Upper lobe of right lung (tissue), 1 donor: ENCODE results near the gene MAB21L1. TPM values are rescaled to one million over a fixed set of nuclear protein-coding genes. Genes with fewer than 3 reads are reported as not detected.

Source experiments
- ATAC-seq: fragments of 200-7000 bp; cut with Tn5 transposase; one replicate; pipeline ENCODE4 v1.9.1; 2020; ENCODE audit warnings: mild to moderate bottlenecking, moderate library complexity
- DNase-seq: peaks from one replicate; pipeline ENCODE4 v3.0.0-alpha.2; 2020
- H3K27ac ChIP-seq: fragments of 200-600 bp; one replicate; pipeline ENCODE4 v1.8.0; 2022
- H3K27me3 ChIP-seq: fragments of 200-600 bp; one replicate; pipeline ENCODE4 v1.8.0; 2022; ENCODE audit warnings: mild to moderate bottlenecking
- H3K36me3 ChIP-seq: fragments of 200-600 bp; one replicate; pipeline ENCODE4 v1.8.0; 2022
- H3K4me1 ChIP-seq: fragments of 200-600 bp; one replicate; pipeline ENCODE4 v1.8.0; 2022
- H3K4me3 ChIP-seq: fragments of 200-600 bp; one replicate; pipeline ENCODE4 v1.8.0; 2022; ENCODE audit warnings: mild to moderate bottlenecking
- H3K9me3 ChIP-seq: fragments of 200-600 bp; one replicate; pipeline ENCODE4 v1.8.0; 2022
- intact Hi-C: fragments of 100-400 bp; cut with DNase I; formaldehyde crosslinking; loops from one replicate; pipeline ENCODE4 v1.11.0; 2022
- total RNA-seq: library from RNA; stranded (reverse); fragmentation: NEBNext Ultra II Directional; extraction: Animal tissue kit (Norgen Biotek cat#: 25700); gene quantifications from one replicate; pipeline ENCODE4 v1.2.1, GENCODE V29; 2021
- TF ChIP-seq, protein P1 (sequence below): fragments of 200-600 bp; IDR thresholded peaks from one replicate; pipeline ENCODE4 v1.8.0; 2022; ENCODE audit warnings: antibody characterized with exemption
- donor health status: DM: no; HTN: yes; CAD: no; lungs with severe emphysema.

Gene MAB21L1
- total RNA-seq, 1 donor from 2014 or later, result 0.17 TPM

DNA sequence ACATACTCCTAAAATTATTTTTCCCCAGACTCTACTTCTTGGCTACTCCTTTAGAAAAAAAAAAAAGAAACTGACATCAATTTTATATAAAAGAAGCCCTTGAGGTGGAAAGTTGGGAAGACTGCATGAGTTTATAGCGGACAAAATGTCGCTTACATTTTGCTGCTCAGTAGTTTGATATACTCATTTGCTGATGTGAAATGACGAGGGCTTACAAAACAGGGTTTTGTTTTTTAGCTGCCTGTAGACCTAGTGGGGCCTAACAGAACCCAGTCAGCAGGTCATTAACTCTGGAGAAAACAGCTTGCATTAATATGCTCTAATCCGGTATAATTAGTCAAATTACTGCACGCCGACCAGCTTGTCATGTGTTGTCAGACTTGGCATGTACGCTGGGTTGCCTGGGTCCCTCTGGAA, 37.6 kb upstream of the MAB21L1 start:
- ATAC-seq, result no peak
- no peak overlapping the region for H3K27ac ChIP-seq

DNA sequence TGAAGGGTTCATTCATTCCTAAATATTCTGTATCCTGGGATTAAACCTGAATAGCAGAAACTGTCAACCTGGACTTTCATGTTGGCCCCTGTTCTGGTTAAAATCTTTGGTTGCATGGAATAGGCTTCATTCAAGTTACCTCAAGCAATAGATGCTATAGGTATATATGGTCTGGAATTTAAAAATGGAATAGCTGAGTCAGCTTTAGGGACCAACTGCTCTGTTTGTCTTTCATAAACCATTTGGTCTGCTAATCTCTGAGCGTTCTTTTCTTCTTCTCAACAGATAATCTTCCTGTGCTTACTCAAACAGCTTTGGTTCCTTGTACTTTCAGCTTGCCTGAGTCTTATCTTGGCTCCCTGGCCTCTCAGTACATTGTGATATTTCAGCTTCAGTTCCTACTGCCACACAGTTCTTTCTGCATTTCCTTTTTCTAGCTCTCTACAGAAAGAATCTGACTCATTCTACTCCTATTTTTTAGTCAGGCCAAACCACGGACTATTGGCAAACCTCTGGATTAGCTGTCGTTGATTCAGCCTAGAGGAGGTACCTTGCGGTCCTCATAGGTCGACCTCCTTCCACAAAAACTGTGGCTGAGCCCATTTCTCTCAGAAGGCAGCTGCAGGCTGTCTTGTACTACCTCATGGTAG, 35.9 kb upstream of the MAB21L1 start:
- TF ChIP-seq, protein P1, sequence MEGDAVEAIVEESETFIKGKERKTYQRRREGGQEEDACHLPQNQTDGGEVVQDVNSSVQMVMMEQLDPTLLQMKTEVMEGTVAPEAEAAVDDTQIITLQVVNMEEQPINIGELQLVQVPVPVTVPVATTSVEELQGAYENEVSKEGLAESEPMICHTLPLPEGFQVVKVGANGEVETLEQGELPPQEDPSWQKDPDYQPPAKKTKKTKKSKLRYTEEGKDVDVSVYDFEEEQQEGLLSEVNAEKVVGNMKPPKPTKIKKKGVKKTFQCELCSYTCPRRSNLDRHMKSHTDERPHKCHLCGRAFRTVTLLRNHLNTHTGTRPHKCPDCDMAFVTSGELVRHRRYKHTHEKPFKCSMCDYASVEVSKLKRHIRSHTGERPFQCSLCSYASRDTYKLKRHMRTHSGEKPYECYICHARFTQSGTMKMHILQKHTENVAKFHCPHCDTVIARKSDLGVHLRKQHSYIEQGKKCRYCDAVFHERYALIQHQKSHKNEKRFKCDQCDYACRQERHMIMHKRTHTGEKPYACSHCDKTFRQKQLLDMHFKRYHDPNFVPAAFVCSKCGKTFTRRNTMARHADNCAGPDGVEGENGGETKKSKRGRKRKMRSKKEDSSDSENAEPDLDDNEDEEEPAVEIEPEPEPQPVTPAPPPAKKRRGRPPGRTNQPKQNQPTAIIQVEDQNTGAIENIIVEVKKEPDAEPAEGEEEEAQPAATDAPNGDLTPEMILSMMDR, result no peak
- intact Hi-C loops, result no loop called here
- Histone ChIP-seq H3K9me3 (no peaks in the 10 kb centered on the region), H3K36me3 (no peaks in the 10 kb centered on the region), H3K27ac (no peak overlapping the region), H3K27me3 (no peaks in the 10 kb centered on the region), H3K4me3 (no peak overlapping the region), H3K4me1 (no peaks in the 10 kb centered on the region)
- no peak for DNase-seq
- ATAC-seq, result no peak

More for the DNA sequence above, 37.6 kb upstream of the MAB21L1 start:
- TF ChIP-seq, protein P1, result no peak
- DNase-seq, result no peak
- H3K9me3 ChIP-seq, result no peaks in the 10 kb centered on the region
- H3K4me1 ChIP-seq, result no peaks in the 10 kb centered on the region
- intact Hi-C loops, result no loop called here
- no peak overlapping the region for H3K4me3 ChIP-seq
- no peaks in the 10 kb centered on the region for H3K36me3 ChIP-seq
- H3K27me3 ChIP-seq, result no peaks in the 10 kb centered on the region

DNA sequence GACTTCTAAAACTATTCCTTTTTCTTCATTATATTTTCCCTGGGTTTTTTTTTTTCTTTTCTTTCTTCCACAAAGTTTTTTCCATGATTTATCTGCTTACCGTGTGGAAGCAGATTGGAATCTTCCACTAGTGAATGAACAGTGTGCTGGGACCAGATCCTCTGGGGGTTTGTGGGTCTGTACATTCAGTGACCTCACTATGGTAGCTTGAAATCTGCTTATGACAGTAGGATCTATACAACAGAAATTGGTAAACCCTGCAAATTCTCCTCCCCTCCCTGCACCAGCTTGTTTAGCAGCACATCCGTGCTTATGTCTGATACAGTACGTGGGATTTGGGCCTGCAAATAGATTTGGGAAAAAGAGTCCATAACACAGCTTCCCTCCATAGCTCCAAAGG, 26.0 kb upstream of the MAB21L1 start:
- H3K27me3 ChIP-seq, result no peaks in the 10 kb centered on the region
- TF ChIP-seq, protein P1, result no peak
- intact Hi-C loops, result no loop called here
- no peak for ATAC-seq
- H3K4me3 ChIP-seq, result no peak overlapping the region
- no peak overlapping the region for H3K27ac ChIP-seq
- no peak for DNase-seq
- no peaks in the 10 kb centered on the region for H3K36me3 ChIP-seq
- no peaks in the 10 kb centered on the region for H3K4me1 ChIP-seq
- H3K9me3 ChIP-seq, result no peaks in the 10 kb centered on the region

DNA sequence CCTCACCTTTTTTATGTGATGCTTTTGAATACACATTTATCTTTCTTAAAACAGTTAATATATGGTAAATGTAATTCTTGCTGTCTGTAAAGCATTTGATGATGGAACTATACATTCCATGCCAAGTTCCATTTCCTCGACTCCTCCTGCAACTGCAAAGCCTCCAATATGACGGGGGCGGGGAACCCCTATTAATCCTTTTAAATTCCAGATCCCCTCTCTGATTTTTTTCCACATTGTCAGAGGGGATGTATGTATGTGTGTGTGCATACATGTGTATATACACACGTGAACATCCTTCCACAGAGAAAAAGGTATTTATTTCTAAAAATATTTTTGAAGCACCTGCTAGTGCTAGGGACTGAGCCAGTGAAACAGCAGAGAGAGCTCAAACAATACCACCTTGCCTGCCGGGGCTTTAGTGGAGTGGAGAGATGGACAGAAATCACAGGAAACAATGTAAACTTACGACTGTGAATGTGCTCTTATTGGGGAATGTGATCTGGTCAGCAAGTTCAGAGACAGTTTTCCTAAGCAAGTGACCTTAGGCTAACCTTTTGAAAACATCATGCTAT, 25.3 kb upstream of the MAB21L1 start:
- TF ChIP-seq, protein P1, result no peak
- no peaks in the 10 kb centered on the region for H3K36me3 ChIP-seq
- DNase-seq, result no peak
- intact Hi-C loops, result no loop called here
- no peak overlapping the region for H3K4me3 ChIP-seq
- no peaks in the 10 kb centered on the region for H3K9me3 ChIP-seq
- ATAC-seq, result no peak
- no peaks in the 10 kb centered on the region for H3K4me1 ChIP-seq
- no peaks in the 10 kb centered on the region for H3K27me3 ChIP-seq
- no peak overlapping the region for H3K27ac ChIP-seq

DNA sequence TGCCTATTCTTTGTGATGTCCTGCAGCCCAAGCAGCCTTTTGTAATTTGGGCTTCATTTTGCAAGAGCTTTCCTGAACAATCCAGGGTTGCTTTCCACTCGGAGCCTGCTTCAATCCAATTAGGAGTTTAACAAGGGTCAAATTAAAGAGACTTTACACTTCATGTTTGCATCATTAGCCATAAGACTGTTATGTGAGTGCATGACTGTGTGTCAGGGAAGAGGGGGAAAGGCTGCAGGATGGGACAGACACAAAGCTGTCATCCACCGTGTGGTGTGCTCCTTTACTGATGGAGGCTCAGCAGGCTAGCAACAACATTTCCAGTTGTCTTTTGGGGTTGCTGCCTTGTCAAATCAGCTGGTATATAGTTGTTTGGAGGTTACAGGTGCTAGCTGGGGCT, 23.7 kb upstream of the MAB21L1 start:
- Histone ChIP-seq H3K36me3 (no peaks in the 10 kb centered on the region), H3K27me3 (no peaks in the 10 kb centered on the region)
- no peak for ATAC-seq

More for the DNA sequence above, 23.7 kb upstream of the MAB21L1 start:
- intact Hi-C loops, result no loop called here
- no peaks in the 10 kb centered on the region for H3K4me1 ChIP-seq
- H3K27ac ChIP-seq, result no peak overlapping the region
- DNase-seq, result no peak
- TF ChIP-seq, protein P1, result no peak
- H3K9me3 ChIP-seq, result no peaks in the 10 kb centered on the region
- H3K4me3 ChIP-seq, result no peak overlapping the region
